ENCODE measurements around the gene RAD51B. TPM values are rescaled to one million over a fixed set of nuclear protein-coding genes. Genes with fewer than 3 reads are reported as not detected.

The RAD51B gene
- total RNA-seq, 6 donors from 2014 or later, result 10.6 to 63.9 (median 18.4) TPM

- TF ChIP-seq CTCF (IDR thresholded peaks at IDR 0.05) (no peak), POLR2A (IDR thresholded peaks at IDR 0.05) (no peak), EP300 (IDR thresholded peaks at IDR 0.05) (no peak), POLR2AphosphoS5 (IDR thresholded peaks at IDR 0.05) (no peak)
- Histone ChIP-seq H3K4me1 (peaks cover 6 to 27% (median 23%) of the 10 kb centered on the region in 4 donors), H3K27ac (no peak overlapping the region), H3K9me3 (peaks cover 0 to 7% (median 2%) of the 10 kb centered on the region in 4 donors), H3K4me3 (no peak overlapping the region), H3K27me3 (no peaks in the 10 kb centered on the region), H3K36me3 (no peaks in the 10 kb centered on the region)
- ATAC-seq (ENCODE audit: low FRiP score in 2 of 2), result no peak
- 92 to 96% methylated on average over 2 of the region's 2 CpGs for WGBS, 2 donors
- no peak for DNase-seq
Measured at GRCh38 chr14:67935371-67935770, 115.8 kb downstream of the RAD51B start.

- Histone ChIP-seq H3K27me3 (no peaks in the 10 kb centered on the region), H3K4me3 (no peak overlapping the region), H3K36me3 (no peaks in the 10 kb centered on the region), H3K9me3 (no peaks in the 10 kb centered on the region), H3K27ac (no peak overlapping the region), H3K4me1 (peaks cover 21 to 49% (median 40%) of the 10 kb centered on the region in 4 donors)
- no peak for TF ChIP-seq CTCF (IDR thresholded peaks at IDR 0.05)
- TF ChIP-seq POLR2AphosphoS5 (IDR thresholded peaks at IDR 0.05), result no peak
- no peak for TF ChIP-seq EP300 (IDR thresholded peaks at IDR 0.05)
- TF ChIP-seq POLR2A (IDR thresholded peaks at IDR 0.05), result no peak
- ATAC-seq (ENCODE audit: low FRiP score in 2 of 2), result no peak
- DNase-seq, result no peak
- 68 to 79% methylated on average over 2 of the region's 2 CpGs for WGBS, 2 donors
Measured at GRCh38 chr14:67938071-67938470, 118.5 kb downstream of the RAD51B start.

- H3K4me1 ChIP-seq, result peaks cover 31 to 57% (median 44%) of the 10 kb centered on the region in 4 donors
- WGBS, 2 donors, result 49% methylated on average over 4 of the region's 4 CpGs
- DNase-seq, result no peak
- no peaks in the 10 kb centered on the region for H3K36me3 ChIP-seq
- H3K27ac ChIP-seq, result peak overlapping the region; percentile 4 to 74 (median 26)
- TF ChIP-seq EP300 (IDR thresholded peaks at IDR 0.05) (no peak), POLR2AphosphoS5 (IDR thresholded peaks at IDR 0.05) (no peak)
- no peaks in the 10 kb centered on the region for H3K9me3 ChIP-seq
- no peak overlapping the region for H3K4me3 ChIP-seq
- ATAC-seq (ENCODE audit: low FRiP score in 2 of 2), result peak; percentile 22 to 76
- H3K27me3 ChIP-seq, result no peaks in the 10 kb centered on the region
Measured at GRCh38 chr14:67940486-67941455, 121.2 kb downstream of the RAD51B start.

GRCh38 chr14:67941456-67942018 lies 122.0 kb downstream of the RAD51B start:
- Histone ChIP-seq H3K27me3 (no peaks in the 10 kb centered on the region), H3K9me3 (no peaks in the 10 kb centered on the region), H3K4me1 (peaks cover 31 to 50% (median 41%) of the 10 kb centered on the region in 4 donors), H3K4me3 (no peak overlapping the region), H3K36me3 (no peaks in the 10 kb centered on the region), H3K27ac (peak overlapping the region; percentile 4 to 74 (median 26))
- ATAC-seq (ENCODE audit: low FRiP score in 2 of 2) (peak in 1 of 2 donors; percentile 19), DNase-seq (no peak)
- 30 to 37% methylated on average over 1 of the region's 1 CpG for WGBS, 2 donors
- TF ChIP-seq POLR2AphosphoS5 (IDR thresholded peaks at IDR 0.05), result no peak
- no peak for TF ChIP-seq CTCF (IDR thresholded peaks at IDR 0.05)
- no peak for TF ChIP-seq POLR2A (IDR thresholded peaks at IDR 0.05)
- TF ChIP-seq EP300 (IDR thresholded peaks at IDR 0.05), result no peak

GRCh38 chr14:67942080-67942710 lies 122.6 kb downstream of the RAD51B start:
- Histone ChIP-seq H3K4me1 (peaks cover 31 to 44% (median 38%) of the 10 kb centered on the region in 4 donors), H3K27ac (peak overlapping the region; percentile 4 to 74 (median 26)), H3K9me3 (no peaks in the 10 kb centered on the region), H3K36me3 (no peaks in the 10 kb centered on the region), H3K27me3 (no peaks in the 10 kb centered on the region), H3K4me3 (no peak overlapping the region)
- ATAC-seq (ENCODE audit: low FRiP score in 2 of 2), result peak in 1 of 2 donors; percentile 16
- TF ChIP-seq EP300 (IDR thresholded peaks at IDR 0.05), result no peak
- no peak for TF ChIP-seq POLR2A (IDR thresholded peaks at IDR 0.05)
- TF ChIP-seq POLR2AphosphoS5 (IDR thresholded peaks at IDR 0.05), result no peak
- no peak for TF ChIP-seq CTCF (IDR thresholded peaks at IDR 0.05)
- WGBS, 2 donors, result 50 to 54% methylated on average over 4 of the region's 4 CpGs
- DNase-seq, result no peak

All from upper lobe of left lung (tissue), 6 donors.